Measurements from ENCODE around the gene KIAA0232. TPM values are rescaled to one million over a fixed set of nuclear protein-coding genes. Genes with fewer than 3 reads are reported as not detected.

KIAA0232 gene
- total RNA-seq, 2 experiments from 2014 or later, result 16.5 to 17.3 TPM

GRCh38 chr4:6806924-6807626, 24.5 kb downstream of the KIAA0232 start:
- H3K27ac Mint-ChIP-seq, result no peak overlapping the region
- H3K4me3 Mint-ChIP-seq, result no peak overlapping the region
- DNase-seq, result no peak
- CTCF ChIA-PET, result interaction anchor here (1.6 kb wide), 1 partner anchor 13 kb away, joined by 6 read pairs; no protein-coding TSS in a partner anchor
- no peaks in the 10 kb centered on the region for H3K27me3 Mint-ChIP-seq
- H3K4me1 Mint-ChIP-seq, result peaks cover 2% of the 10 kb centered on the region
- H3K9me3 Mint-ChIP-seq, result no peaks in the 10 kb centered on the region
- POLR2A ChIA-PET, result interaction anchor here (0.6 kb wide), 1 partner anchor 77 kb away, joined by 3 read pairs; no protein-coding TSS in a partner anchor
- peaks cover 3% of the 10 kb centered on the region for H3K36me3 Mint-ChIP-seq (ENCODE audit: low read depth)

GRCh38 chr4:6808259-6808658, 25.7 kb downstream of the KIAA0232 start:
- no peak overlapping the region for H3K4me3 Mint-ChIP-seq
- no peak overlapping the region for H3K27ac Mint-ChIP-seq
- H3K9me3 Mint-ChIP-seq, result no peaks in the 10 kb centered on the region
- CTCF ChIA-PET, result no interaction called here
- H3K27me3 Mint-ChIP-seq, result no peaks in the 10 kb centered on the region
- DNase-seq, result no peak
- no peaks in the 10 kb centered on the region for H3K4me1 Mint-ChIP-seq
- POLR2A ChIA-PET, result no interaction called here
- H3K36me3 Mint-ChIP-seq (ENCODE audit: low read depth), result no peaks in the 10 kb centered on the region

GRCh38 chr4:6811165-6811564, 28.6 kb downstream of the KIAA0232 start:
- Mint-ChIP-seq H3K27me3 (no peaks in the 10 kb centered on the region), H3K4me1 (peaks cover 4% of the 10 kb centered on the region), H3K4me3 (no peak overlapping the region), H3K9me3 (no peaks in the 10 kb centered on the region), H3K36me3 (ENCODE audit: low read depth) (peaks cover 4% of the 10 kb centered on the region), H3K27ac (no peak overlapping the region)
- ChIA-PET POLR2A (no interaction called here), CTCF (no interaction called here)
- no peak for DNase-seq

- Mint-ChIP-seq H3K27ac (no peak overlapping the region), H3K4me1 (peaks cover 6% of the 10 kb centered on the region), H3K4me3 (no peak overlapping the region), H3K36me3 (ENCODE audit: low read depth) (peaks cover 10% of the 10 kb centered on the region), H3K27me3 (no peaks in the 10 kb centered on the region), H3K9me3 (peaks cover 2% of the 10 kb centered on the region)
- ChIA-PET CTCF (no interaction called here), POLR2A (no interaction called here)
- no peak for DNase-seq
Measured at GRCh38 chr4:6812766-6813165, 30.2 kb downstream of the KIAA0232 start.

GRCh38 chr4:6813725-6814124, 31.2 kb downstream of the KIAA0232 start:
- no peaks in the 10 kb centered on the region for H3K27me3 Mint-ChIP-seq
- peaks cover 6% of the 10 kb centered on the region for H3K4me1 Mint-ChIP-seq
- ChIA-PET POLR2A (no interaction called here), CTCF (no interaction called here)
- H3K4me3 Mint-ChIP-seq, result no peak overlapping the region
- peaks cover 7% of the 10 kb centered on the region for H3K9me3 Mint-ChIP-seq
- no peak for DNase-seq
- H3K27ac Mint-ChIP-seq, result no peak overlapping the region
- peaks cover 16% of the 10 kb centered on the region for H3K36me3 Mint-ChIP-seq (ENCODE audit: low read depth)

GRCh38 chr4:6815029-6815836, 32.7 kb downstream of the KIAA0232 start:
- Mint-ChIP-seq H3K27me3 (no peaks in the 10 kb centered on the region), H3K4me3 (no peak overlapping the region), H3K36me3 (ENCODE audit: low read depth) (peaks cover 30% of the 10 kb centered on the region), H3K27ac (no peak overlapping the region), H3K9me3 (peaks cover 20% of the 10 kb centered on the region), H3K4me1 (peaks cover 6% of the 10 kb centered on the region)
- DNase-seq, result no peak
- ChIA-PET POLR2A (no interaction called here), CTCF (no interaction called here)

- peaks cover 6% of the 10 kb centered on the region for H3K4me1 Mint-ChIP-seq
- peaks cover 40% of the 10 kb centered on the region for H3K36me3 Mint-ChIP-seq (ENCODE audit: low read depth)
- ChIA-PET POLR2A (no interaction called here), CTCF (no interaction called here)
- no peak overlapping the region for H3K27ac Mint-ChIP-seq
- peaks cover 31% of the 10 kb centered on the region for H3K9me3 Mint-ChIP-seq
- DNase-seq, result no peak
- no peaks in the 10 kb centered on the region for H3K27me3 Mint-ChIP-seq
- no peak overlapping the region for H3K4me3 Mint-ChIP-seq
Measured at GRCh38 chr4:6819295-6819694, 36.8 kb downstream of the KIAA0232 start.

GRCh38 chr4:6820695-6821094, 38.2 kb downstream of the KIAA0232 start:
- H3K36me3 Mint-ChIP-seq (ENCODE audit: low read depth), result peaks cover 46% of the 10 kb centered on the region
- ChIA-PET CTCF (no interaction called here), POLR2A (no interaction called here)
- H3K27ac Mint-ChIP-seq, result no peak overlapping the region
- H3K4me3 Mint-ChIP-seq, result no peak overlapping the region
- H3K27me3 Mint-ChIP-seq, result no peaks in the 10 kb centered on the region
- H3K9me3 Mint-ChIP-seq, result peaks cover 31% of the 10 kb centered on the region
- H3K4me1 Mint-ChIP-seq, result peaks cover 9% of the 10 kb centered on the region
- no peak for DNase-seq

GRCh38 chr4:6824071-6824470, 41.5 kb downstream of the KIAA0232 start:
- Mint-ChIP-seq H3K4me1 (peaks cover 9% of the 10 kb centered on the region), H3K27ac (no peak overlapping the region), H3K9me3 (peaks cover 21% of the 10 kb centered on the region), H3K27me3 (no peaks in the 10 kb centered on the region), H3K36me3 (ENCODE audit: low read depth) (peaks cover 36% of the 10 kb centered on the region), H3K4me3 (no peak overlapping the region)
- CTCF ChIA-PET, result interaction anchor here (0.7 kb wide), 1 partner anchor 31 kb away, joined by 4 read pairs; no protein-coding TSS in a partner anchor
- DNase-seq, result no peak
- POLR2A ChIA-PET, result no interaction called here

GRCh38 chr4:6824772-6825402, 42.4 kb downstream of the KIAA0232 start:
- no peak overlapping the region for H3K4me3 Mint-ChIP-seq
- H3K4me1 Mint-ChIP-seq, result peaks cover 9% of the 10 kb centered on the region
- H3K36me3 Mint-ChIP-seq (ENCODE audit: low read depth), result peaks cover 29% of the 10 kb centered on the region
- ChIA-PET POLR2A (no interaction called here), CTCF (no interaction called here)
- H3K27ac Mint-ChIP-seq, result no peak overlapping the region
- no peak for DNase-seq
- H3K9me3 Mint-ChIP-seq, result peaks cover 14% of the 10 kb centered on the region
- no peaks in the 10 kb centered on the region for H3K27me3 Mint-ChIP-seq

- Mint-ChIP-seq H3K9me3 (peaks cover 11% of the 10 kb centered on the region), H3K27ac (peak overlapping the region; percentile 41), H3K4me3 (no peak overlapping the region), H3K4me1 (peaks cover 9% of the 10 kb centered on the region), H3K27me3 (no peaks in the 10 kb centered on the region), H3K36me3 (ENCODE audit: low read depth) (peaks cover 24% of the 10 kb centered on the region)
- ChIA-PET CTCF (interaction anchor here (1.3 kb wide), 1 partner anchor 26 kb away, joined by 9 read pairs; no protein-coding TSS in a partner anchor), POLR2A (no interaction called here)
- DNase-seq, result no peak
Measured at GRCh38 chr4:6825403-6825802, 42.9 kb downstream of the KIAA0232 start.

- no peaks in the 10 kb centered on the region for H3K27me3 Mint-ChIP-seq
- no peak overlapping the region for H3K4me3 Mint-ChIP-seq
- CTCF ChIA-PET, result interaction anchor here (0.7 to 1.3 kb wide), 2 partner anchors 25 to 216 kb away, joined by 3 to 9 read pairs; partner anchors contain the start of gene TADA2B
- H3K36me3 Mint-ChIP-seq (ENCODE audit: low read depth), result peaks cover 27% of the 10 kb centered on the region
- H3K9me3 Mint-ChIP-seq, result peaks cover 2% of the 10 kb centered on the region
- no peak for DNase-seq
- no peak overlapping the region for H3K27ac Mint-ChIP-seq
- POLR2A ChIA-PET, result interaction anchor here (0.7 kb wide), 1 partner anchor 24 kb away, joined by 16 read pairs; no protein-coding TSS in a partner anchor
- H3K4me1 Mint-ChIP-seq, result peaks cover 9% of the 10 kb centered on the region
Measured at GRCh38 chr4:6826781-6827508, 44.4 kb downstream of the KIAA0232 start.
